Stromal cell of bone marrow (primary cell): ENCODE data around the gene ASIC5.
"Not testable (repeated sequence)": the region's sequence is repeated elsewhere in the genome, so short reads cannot be mapped to it uniquely, and the experiment has no call there.

Experiments
- DNase-seq: peaks from one replicate; pipeline ENCODE4 v3.0.0-alpha.2; 2012; ENCODE audit warnings: low read depth

ASIC5 gene

GRCh38 chr4:155866177-155866576 lies at the start of gene ASIC5:
Gene ASIC5, minus strand, starts transcription at chr4:155866277. Its CDS starts 51 bp downstream, at chr4:155866226.
- no peak for DNase-seq

- no peak for DNase-seq
Observed at GRCh38 chr4:155914782-155915181, 48.7 kb upstream of the ASIC5 start.

- DNase-seq = no peak
Observed at GRCh38 chr4:155911905-155912304, 45.8 kb upstream of the ASIC5 start.

GRCh38 chr4:155909615-155910226 lies 43.6 kb upstream of the ASIC5 start:
- no peak for DNase-seq

- no peak for DNase-seq
Observed at GRCh38 chr4:155908187-155909139, 42.4 kb upstream of the ASIC5 start.

DNA sequence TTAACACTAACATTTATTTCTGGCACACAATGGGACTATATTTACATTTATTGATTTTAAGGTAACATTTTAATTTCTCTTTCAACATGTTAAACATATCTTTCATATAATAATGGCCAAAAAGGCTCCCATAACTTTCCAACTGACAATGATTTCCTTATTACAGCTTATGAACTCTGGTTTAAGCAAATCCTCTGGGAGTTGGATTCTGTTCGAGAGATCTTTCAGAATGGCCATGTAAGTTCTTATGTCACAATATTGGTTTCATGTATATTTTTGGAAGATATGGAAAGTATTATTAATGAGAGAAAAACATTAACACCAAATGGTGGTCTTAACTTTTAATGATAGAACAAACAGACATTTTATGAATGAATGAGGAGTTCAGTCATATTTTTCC lies 41.5 kb upstream of the ASIC5 start:
- no peak for DNase-seq

DNA sequence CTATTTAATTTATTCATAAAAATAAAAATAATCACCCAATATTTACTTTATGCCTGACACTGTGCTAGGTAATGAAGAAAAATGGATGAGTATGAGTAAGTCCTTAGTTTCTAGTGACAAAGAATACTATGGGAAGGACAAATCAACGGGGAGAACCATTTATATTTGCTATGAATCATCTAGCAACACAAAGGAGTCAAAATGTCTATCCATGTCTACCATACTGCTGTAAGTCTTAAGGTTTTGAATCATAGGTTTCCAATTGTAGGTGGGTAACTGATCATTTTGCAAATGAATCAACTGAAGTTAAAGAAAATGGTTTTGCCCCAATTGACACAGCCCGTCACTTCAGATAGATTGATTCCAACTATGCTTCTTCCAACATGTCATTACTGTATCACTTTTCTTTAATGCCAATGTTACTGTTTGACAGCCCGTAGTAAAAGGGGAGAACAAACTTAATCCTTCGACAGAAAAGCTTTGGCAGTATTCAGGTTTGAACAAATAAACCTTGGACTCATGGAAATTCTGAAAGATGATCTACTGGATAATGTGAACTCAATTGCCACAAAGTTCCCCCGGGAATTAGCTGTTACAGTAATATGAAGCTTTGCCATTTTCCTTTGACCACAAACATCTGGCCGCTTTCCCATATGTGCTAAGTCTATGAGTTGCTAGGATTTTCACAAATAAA lies 40.6 kb upstream of the ASIC5 start:
- peak; percentile 100 for DNase-seq

GRCh38 chr4:155904331-155904730 lies 38.3 kb upstream of the ASIC5 start:
- DNase-seq = no peak

GRCh38 chr4:155903453-155903852 lies 37.4 kb upstream of the ASIC5 start, which contains the start of gene TDO2:
Gene TDO2, plus strand, starts transcription at chr4:155903696. Its CDS starts 63 bp downstream, at chr4:155903759.
- DNase-seq = no peak

DNA sequence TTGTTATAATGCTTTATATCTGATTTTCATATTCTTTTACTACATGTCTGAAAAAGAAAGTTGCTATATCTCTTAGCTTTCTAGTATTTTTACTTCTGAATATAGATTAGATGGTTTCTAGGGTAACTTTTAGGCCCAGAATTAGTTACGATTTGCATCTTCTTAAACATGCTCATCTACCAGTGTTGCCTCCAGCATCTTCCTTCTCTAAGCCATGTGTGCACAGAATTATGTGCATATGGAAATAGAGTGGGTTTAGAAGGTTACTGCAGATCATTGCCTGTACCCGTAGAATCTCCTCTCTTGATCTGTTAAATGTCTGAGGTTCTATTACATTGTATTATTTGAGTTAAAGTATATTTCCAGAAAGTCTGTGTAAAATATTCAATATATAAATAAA lies 34.9 kb upstream of the ASIC5 start:
- no peak for DNase-seq

DNA sequence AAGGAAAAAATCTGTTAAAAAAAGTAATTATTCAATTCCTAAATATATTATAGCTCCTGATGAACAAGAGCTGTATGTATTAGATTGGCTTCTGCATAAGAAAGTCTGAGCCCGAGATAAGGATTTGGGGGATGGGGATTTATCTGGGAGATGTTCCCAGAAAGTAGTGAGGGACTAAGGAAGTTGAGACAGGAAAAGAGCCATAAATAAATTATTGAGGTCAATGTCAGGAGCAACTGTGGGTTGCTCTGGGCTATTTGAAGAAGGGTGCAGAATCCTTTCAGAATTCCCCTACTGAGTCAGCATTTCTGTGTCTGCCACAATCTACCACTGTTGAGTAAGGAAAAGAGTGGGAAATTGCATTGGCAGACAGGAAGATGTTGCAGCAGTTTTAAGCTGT lies 34.3 kb upstream of the ASIC5 start:
- peak; percentile 80 for DNase-seq

GRCh38 chr4:155899891-155900290 lies 33.8 kb upstream of the ASIC5 start:
- no peak for DNase-seq

DNA sequence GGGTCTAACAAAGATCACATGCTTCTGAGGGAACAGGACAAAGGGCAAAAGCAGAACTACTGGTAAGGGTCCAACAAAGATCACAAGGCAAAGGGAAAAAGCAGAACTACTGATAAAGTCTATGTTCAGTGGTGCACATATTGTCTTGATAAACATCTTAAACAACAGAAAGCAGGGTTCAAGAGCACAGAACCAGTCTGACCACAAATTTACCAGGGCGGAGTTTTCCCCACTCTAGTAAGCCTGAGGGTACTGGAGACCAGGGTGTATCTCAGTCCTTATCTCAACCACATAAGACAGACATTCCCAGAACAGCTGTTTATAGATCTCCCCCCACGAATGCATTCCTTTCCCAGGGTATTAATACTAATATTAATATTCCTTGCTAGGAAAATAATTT lies 32.3 kb upstream of the ASIC5 start:
- not testable (repeated sequence) for DNase-seq

GRCh38 chr4:155891058-155891457 lies 25.0 kb upstream of the ASIC5 start:
- DNase-seq = no peak

DNA sequence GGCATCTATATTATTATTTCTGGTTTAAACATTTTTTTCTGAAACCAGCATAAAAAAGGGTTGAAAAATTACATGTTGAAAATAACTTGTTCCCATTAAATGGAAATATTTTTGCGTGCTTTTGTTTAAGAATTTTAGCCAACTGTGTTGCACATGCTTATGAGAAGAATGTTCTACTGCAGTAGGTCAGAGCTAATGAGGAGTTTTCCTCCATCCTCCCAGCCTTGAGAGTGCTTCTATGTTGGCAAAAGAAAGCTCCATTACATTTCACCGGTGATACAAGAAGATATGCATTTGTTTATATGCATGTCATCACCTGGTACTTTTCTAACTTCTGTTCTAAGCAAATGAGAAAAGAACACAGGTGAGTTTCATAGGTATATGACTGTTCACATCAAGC lies 23.9 kb upstream of the ASIC5 start:
- DNase-seq = no peak

DNA sequence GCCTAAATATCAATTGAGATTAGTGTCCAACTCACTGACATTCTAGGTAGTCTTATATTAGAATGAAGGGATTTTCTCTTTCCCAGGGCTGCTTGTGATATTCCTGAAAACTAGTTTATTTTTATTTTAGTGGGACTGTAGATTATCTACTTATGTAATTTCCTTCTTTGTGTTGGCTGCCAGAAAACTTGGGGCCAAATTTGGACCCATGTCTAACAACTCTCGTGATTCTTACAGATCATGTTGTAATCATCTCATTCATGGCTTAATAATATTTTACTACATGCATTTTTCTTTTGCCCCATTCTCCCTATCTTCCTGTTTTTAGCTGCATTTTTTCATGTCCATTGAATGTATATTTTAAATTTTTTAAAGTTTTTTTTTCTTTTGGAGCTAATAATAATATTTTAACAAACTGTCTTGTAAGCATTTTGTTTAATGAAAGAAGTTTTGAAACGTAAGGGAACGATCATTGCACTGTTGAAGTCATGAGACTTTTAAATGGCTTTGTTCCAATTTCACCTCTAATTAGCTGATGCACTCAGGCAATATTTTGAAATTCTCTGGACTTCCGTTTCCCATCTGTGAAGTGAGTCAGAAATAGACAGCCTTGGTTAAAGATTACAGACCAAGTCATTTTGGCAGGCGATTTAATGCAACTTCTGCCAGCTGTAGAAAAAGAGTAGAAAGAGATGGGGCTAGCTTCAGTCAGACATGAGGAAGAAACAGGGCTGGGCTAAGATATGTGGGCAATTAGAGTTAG lies 23.1 kb upstream of the ASIC5 start:
- DNase-seq = peak; percentile 95

DNA sequence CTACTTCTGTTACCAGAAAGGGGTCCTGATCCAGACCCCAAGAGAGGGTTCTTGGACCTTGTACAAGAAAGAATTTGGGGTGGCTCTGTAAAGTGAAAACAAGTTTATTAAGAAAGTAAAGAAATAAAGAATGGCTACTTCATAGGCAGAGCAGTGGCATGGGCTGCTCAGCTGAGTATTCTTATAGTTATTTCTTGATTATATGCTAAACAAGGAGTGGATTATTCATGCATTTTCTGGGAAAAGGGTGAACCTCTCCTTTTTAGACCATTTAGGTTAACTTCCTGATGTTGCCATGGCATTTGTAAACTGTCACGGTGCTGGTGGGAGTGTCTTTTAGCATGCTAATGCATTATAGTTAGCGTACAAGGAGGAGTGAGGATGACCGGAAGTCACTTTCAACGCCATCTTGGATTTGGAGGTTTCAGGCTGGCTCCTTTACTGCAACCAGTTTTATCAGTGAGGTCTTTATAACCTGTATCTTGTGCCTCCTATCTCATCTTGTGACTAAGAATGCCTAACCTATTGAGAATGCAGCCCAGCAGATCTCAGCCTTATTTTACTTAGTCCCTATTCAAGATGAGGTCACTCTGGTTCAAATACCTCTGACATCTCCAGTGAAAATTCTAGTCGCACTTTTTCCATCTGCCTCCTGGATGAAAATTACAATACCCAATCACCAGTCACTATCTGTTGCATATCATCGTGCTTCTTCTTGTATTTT lies 21.9 kb upstream of the ASIC5 start:
- DNase-seq = no peak

- DNase-seq = no peak
Observed at GRCh38 chr4:155887045-155887444, 21.0 kb upstream of the ASIC5 start.

GRCh38 chr4:155885666-155886065 lies 19.6 kb upstream of the ASIC5 start:
- no peak for DNase-seq

DNA sequence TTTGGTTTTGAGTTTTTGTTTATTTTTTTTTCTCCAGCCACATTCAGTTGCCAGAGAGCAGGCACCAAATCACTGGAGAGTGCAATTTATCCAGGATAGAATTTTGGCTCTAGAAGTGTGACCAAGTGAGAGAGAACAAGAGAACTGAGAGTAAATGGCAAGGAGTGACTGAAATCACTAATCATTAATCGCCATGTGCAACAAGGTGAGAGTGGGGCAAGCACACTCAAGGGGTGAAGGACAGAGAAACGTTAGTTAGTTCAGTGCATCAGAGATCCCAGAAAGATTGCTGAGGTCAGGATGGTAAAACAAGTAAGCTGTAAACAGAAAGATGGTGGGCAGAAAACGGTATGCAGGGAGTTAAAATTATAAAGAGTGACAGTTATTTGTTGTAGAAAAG lies 17.8 kb upstream of the ASIC5 start:
- no peak for DNase-seq

DNA sequence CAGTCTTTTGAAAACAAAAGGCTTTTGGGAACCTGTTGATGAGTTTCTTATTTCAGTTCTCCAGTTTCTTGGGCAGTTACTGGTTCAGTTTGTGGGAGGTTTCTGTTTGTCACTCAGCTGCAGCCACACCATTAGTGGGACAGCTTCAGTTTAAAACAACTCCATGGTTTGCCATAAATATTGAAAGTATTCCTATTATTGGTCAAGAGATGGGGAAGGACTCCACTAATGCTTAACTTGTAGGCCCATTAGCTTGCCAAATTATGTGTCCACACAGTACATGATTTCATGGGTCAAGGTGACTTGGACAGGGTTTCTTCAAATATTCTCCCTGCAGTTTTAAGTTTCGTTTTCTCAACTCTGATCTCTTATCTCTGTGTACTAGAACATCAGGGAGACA lies 15.5 kb upstream of the ASIC5 start:
- DNase-seq = no peak
